ENCODE data around the gene RGS3.

GRCh38 chr9:113467183-113467582, 3.7 kb downstream of the RGS3 start:
- no peak for TF ChIP-seq CTCF (conservative IDR thresholded peaks at IDR 0.05; ENCODE audit: low read length)
- TF ChIP-seq EZH2phosphoT487 (IDR thresholded peaks at IDR 0.05; ENCODE audit: borderline replicate concordance, low read depth, low read length) = no peak
